Stomach (tissue), 9 donors: ENCODE data around the gene UHRF2. TPM values are rescaled to one million over a fixed set of nuclear protein-coding genes. Genes with fewer than 3 reads are reported as not detected.

Experiments used
- DNase-seq, 2 donors: peaks; one replicate each; pipeline versions ENCODE4 v3.0.0 to v3.0.0-alpha.2; 2013 to 2019
- H3K27ac ChIP-seq, 5 donors: fragments of 200-600 bp in 4 of 5; sonication (generic) in 4 of 5; one replicate each; pipeline ENCODE4 v1.5.1; 2013 to 2019; ENCODE audit warnings: mild to moderate bottlenecking in 1 of 5, moderate library complexity in 1 of 5
- H3K27me3 ChIP-seq, 3 donors: fragments of 200-600 bp; sonication (generic); one replicate each; pipeline ENCODE4 v1.5.1; 2017 to 2019; ENCODE audit warnings: mixed run types in 1 of 3
- H3K36me3 ChIP-seq, 4 donors: fragments of 200-600 bp; sonication (generic); 1 replicate in 3 of 4; 2 replicates in 1 of 4; pipeline ENCODE4 v1.5.1; 2016 to 2019
- H3K4me1 ChIP-seq, 4 donors: fragments of 200-600 bp; sonication (generic); one replicate each; pipeline ENCODE4 v1.5.1; 2016 to 2019
- H3K4me3 ChIP-seq, 4 donors: fragments of 200-600 bp; sonication (generic) in 3 of 4; one replicate each; pipeline ENCODE4 v1.5.1; 2016 to 2019; ENCODE audit warnings: mild to moderate bottlenecking in 1 of 4
- H3K9me3 ChIP-seq, 4 donors: fragments of 200-600 bp; sonication (generic); one replicate each; pipeline ENCODE4 v1.5.1; 2016 to 2019
- EP300 ChIP-seq: sonication (generic); formaldehyde crosslinking; IDR thresholded peaks from one replicate; pipeline ENCODE4 v1.6.1; 2017; ENCODE audit warnings: antibody characterized with exemption
- POLR2A ChIP-seq, 4 donors: fragments of 450-650 bp; IDR thresholded peaks; one replicate each; pipeline ENCODE4 v1.6.1; 2016; ENCODE audit warnings: antibody characterized with exemption in 4 of 4, control low read depth in 2 of 4, mild to moderate bottlenecking in 1 of 4, moderate library complexity in 1 of 4
- POLR2AphosphoS5 ChIP-seq, 3 donors: sonication (generic); formaldehyde crosslinking; IDR thresholded peaks; one replicate each; pipeline ENCODE4 v1.6.1; 2016; ENCODE audit warnings: antibody characterized with exemption in 3 of 3
- WGBS, 5 donors: extraction: QIAGEN DNeasy Blood & Tissue Kit in 3 of 5; methylation state at CpG; one replicate each; pipeline versions ENCODE4 v1.1.5 to v1.1.7; 2013 to 2018; 5-methylcytosine and 5-hydroxymethylcytosine counted together
- intact Hi-C: fragments of 100-400 bp; cut with DNase I; formaldehyde crosslinking; loops from one replicate; pipeline ENCODE4 v1.15.1; 2023; ENCODE audit warnings: low total_unique reads
- polyA plus RNA-seq, 3 donors: library from polyadenylated mRNA; stranded (reverse); fragments of 200-250 nt; gene quantifications; one replicate each; pipeline ENCODE4 v1.2.3, GENCODE V29; 2013
- total RNA-seq, 5 donors: library from RNA; depleted of rRNA; stranded (reverse); fragments of >200 nt; gene quantifications; one replicate each; pipeline versions ENCODE4 v1.1.0 to v1.2.3, GENCODE V29; 2014 to 2016
- TF ChIP-seq, protein P1 (sequence below), 7 experiments: fragments of 450-650 bp in 4 of 7; fragments of 200-600 bp in 3 of 7; sonication (generic) in 3 of 7; IDR thresholded peaks; one replicate each; pipeline ENCODE4 v1.5.1; 2016 to 2019; ENCODE audit warnings: antibody characterized with exemption in 7 of 7, control low read depth in 2 of 7, mild to moderate bottlenecking in 1 of 7
- donor health status: healthy with polysubstance abuse.
- donor health status: Bipolar disorder and iron deficiency.
- donor health status: healthy.

Gene UHRF2
- total and polyA plus RNA-seq, 8 donors, result 9.4 to 114 (median 49.3) TPM

DNA sequence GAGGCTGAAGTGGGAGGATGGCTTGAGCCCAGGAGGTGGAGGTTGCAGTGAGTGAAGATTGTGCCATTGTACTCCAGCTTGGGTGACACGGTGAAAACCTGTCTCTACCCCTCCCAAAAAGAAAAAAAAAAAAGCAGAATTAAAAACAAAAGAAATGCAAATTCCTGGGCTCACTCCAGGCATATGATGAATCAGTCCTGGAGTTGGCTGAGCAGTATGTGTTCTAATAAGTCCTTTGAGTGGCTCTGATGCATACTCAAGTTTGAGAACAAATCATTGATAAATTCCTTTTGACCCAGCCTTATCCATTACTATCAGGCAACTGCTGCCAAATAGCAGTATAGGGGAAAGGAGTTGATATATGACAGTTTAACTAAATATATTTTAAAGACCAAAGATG lies 28.3 kb downstream of the UHRF2 start:
- Histone ChIP-seq H3K36me3 (peaks cover 0 to 13% (median 8%) of the 10 kb centered on the region in 4 donors), H3K27me3 (no peaks in the 10 kb centered on the region), H3K4me3 (no peak overlapping the region), H3K9me3 (no peaks in the 10 kb centered on the region), H3K4me1 (peaks cover 6 to 71% (median 35%) of the 10 kb centered on the region in 4 donors), H3K27ac (no peak overlapping the region)
- intact Hi-C loops, result no loop called here
- TF ChIP-seq POLR2AphosphoS5 (IDR thresholded peaks at IDR 0.05) (no peak), EP300 (no peak), POLR2A (IDR thresholded peaks at IDR 0.05) (no peak)
- TF ChIP-seq, protein P1, sequence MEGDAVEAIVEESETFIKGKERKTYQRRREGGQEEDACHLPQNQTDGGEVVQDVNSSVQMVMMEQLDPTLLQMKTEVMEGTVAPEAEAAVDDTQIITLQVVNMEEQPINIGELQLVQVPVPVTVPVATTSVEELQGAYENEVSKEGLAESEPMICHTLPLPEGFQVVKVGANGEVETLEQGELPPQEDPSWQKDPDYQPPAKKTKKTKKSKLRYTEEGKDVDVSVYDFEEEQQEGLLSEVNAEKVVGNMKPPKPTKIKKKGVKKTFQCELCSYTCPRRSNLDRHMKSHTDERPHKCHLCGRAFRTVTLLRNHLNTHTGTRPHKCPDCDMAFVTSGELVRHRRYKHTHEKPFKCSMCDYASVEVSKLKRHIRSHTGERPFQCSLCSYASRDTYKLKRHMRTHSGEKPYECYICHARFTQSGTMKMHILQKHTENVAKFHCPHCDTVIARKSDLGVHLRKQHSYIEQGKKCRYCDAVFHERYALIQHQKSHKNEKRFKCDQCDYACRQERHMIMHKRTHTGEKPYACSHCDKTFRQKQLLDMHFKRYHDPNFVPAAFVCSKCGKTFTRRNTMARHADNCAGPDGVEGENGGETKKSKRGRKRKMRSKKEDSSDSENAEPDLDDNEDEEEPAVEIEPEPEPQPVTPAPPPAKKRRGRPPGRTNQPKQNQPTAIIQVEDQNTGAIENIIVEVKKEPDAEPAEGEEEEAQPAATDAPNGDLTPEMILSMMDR (IDR thresholded peaks at IDR 0.05), result no peak
- DNase-seq, result no peak
- WGBS, 5 donors, result 60 to 78% (median 64%) methylated on average over 1 of the region's 1 CpG

DNA sequence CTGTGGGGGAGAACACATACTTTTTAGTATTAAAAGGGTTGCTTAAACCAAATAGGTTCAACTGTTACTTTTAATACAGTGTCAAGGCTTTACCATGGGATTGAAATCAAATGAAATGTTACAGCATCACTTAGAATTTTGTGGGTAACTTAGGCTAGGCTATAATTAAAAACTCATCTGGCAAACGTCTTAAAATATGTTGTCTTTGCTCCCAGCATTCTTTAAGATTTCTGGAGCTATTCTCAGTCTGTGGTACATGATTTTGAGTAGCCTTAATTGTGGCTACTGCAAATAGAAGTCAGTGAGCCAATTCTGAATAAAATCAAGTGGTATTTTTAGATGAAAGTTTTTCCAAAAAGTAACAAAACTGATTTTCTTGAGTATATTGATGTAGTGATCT lies 30.7 kb downstream of the UHRF2 start:
- Histone ChIP-seq H3K27ac (no peak overlapping the region), H3K27me3 (no peaks in the 10 kb centered on the region), H3K36me3 (peaks cover 0 to 6% (median 2%) of the 10 kb centered on the region in 4 donors), H3K4me1 (peaks cover 16 to 79% (median 46%) of the 10 kb centered on the region in 4 donors), H3K9me3 (no peaks in the 10 kb centered on the region), H3K4me3 (no peak overlapping the region)
- 15 to 36% (median 33%) methylated on average over 1 of the region's 1 CpG for WGBS, 5 donors
- intact Hi-C loops, result no loop called here
- TF ChIP-seq POLR2AphosphoS5 (IDR thresholded peaks at IDR 0.05) (no peak), EP300 (no peak), POLR2A (IDR thresholded peaks at IDR 0.05) (no peak)
- TF ChIP-seq, protein P1 (IDR thresholded peaks at IDR 0.05), result no peak
- DNase-seq, result no peak

DNA sequence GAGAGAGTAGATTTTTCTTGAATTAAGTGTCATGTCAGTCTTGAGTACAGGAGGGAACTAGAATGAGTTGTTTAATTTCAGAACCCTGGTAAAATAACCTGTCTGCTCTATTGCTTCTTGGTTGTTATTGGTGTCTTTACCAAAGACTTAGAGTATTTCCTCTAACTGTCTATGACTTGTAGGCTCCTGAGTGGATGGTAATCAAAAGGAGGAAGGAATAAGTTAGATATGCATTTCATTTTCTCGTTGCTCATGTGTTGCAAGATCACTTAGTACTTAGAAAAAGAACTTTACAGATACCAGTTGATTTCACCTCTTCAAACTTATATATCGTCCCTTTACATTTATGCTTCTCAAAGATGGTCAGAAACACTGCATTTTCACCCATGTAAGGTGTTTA lies 31.1 kb downstream of the UHRF2 start:
- H3K27me3 ChIP-seq, result no peaks in the 10 kb centered on the region
- DNase-seq, result no peak
- no peak overlapping the region for H3K27ac ChIP-seq
- H3K4me1 ChIP-seq, result peaks cover 16 to 79% (median 46%) of the 10 kb centered on the region in 4 donors
- H3K4me3 ChIP-seq, result no peak overlapping the region
- H3K36me3 ChIP-seq, result peaks cover 0 to 6% (median 2%) of the 10 kb centered on the region in 4 donors
- no peaks in the 10 kb centered on the region for H3K9me3 ChIP-seq
- intact Hi-C loops, result no loop called here
- 60 to 74% (median 66%) methylated on average over 2 of the region's 2 CpGs for WGBS, 5 donors
- TF ChIP-seq POLR2AphosphoS5 (IDR thresholded peaks at IDR 0.05), result no peak
- TF ChIP-seq POLR2A (IDR thresholded peaks at IDR 0.05), result no peak
- TF ChIP-seq, protein P1 (IDR thresholded peaks at IDR 0.05), result no peak
- TF ChIP-seq EP300, result no peak

DNA sequence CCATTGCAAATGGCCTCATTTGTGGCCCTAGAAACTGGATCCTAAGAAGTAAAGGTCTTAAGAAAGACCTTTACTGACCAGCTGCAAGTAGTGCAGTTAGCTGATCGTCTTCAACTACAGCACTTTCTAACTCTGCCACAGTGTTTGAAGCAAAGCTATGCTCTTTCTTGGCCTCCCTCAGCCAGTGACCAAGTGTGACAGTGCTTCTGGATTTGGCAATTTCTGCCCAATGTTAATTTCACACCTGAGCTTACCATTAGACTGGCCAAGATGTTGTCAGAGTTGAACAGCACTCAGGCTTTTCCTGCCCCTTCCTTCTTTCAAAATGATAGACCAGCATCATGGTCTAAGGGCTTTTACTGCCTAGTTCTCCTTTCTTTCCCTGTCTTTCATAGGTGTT lies 36.1 kb downstream of the UHRF2 start:
- 66 to 85% (median 74%) methylated on average over 1 of the region's 1 CpG for WGBS, 5 donors
- Histone ChIP-seq H3K27ac (no peak overlapping the region), H3K4me1 (peaks cover 16 to 70% (median 51%) of the 10 kb centered on the region in 4 donors), H3K36me3 (peaks cover 0 to 6% (median 2%) of the 10 kb centered on the region in 4 donors), H3K4me3 (no peak overlapping the region), H3K27me3 (no peaks in the 10 kb centered on the region), H3K9me3 (no peaks in the 10 kb centered on the region)
- no peak for DNase-seq
- TF ChIP-seq POLR2A (IDR thresholded peaks at IDR 0.05) (no peak), POLR2AphosphoS5 (IDR thresholded peaks at IDR 0.05) (no peak), EP300 (no peak)
- TF ChIP-seq, protein P1 (IDR thresholded peaks at IDR 0.05), result no peak
- intact Hi-C loops, result no loop called here
